Stimulated activated CD8-positive, alpha-beta memory T cell treated with anti-CD3 and anti-CD28 coated beads, Interleukin-4, amount 100 ng/mL, for 1 hour (primary cell): Measurements from ENCODE around the gene HMHB1.

ENCODE experiments used
- DNase-seq, 2 donors: peaks; one replicate each; pipeline ENCODE4 v3.0.0-alpha.2; 2020; ENCODE audit warnings: low read depth in 2 of 2, low spot score in 1 of 2

Gene HMHB1

GRCh38 chr5:143865426-143866025 is 53.6 kb downstream of the HMHB1 start:
- no peak for DNase-seq
